Heart left ventricle (tissue), 16 donors: ENCODE data around the gene EVX2. TPM values are rescaled to one million over a fixed set of nuclear protein-coding genes. Genes with fewer than 3 reads are reported as not detected.

Source experiments
- ATAC-seq, 4 donors: fragments of 200-7000 bp; cut with Tn5 transposase; one replicate each; pipeline ENCODE4 v1.9.1; 2020 to 2022; ENCODE audit warnings: moderate library complexity in 4 of 4, mild to moderate bottlenecking in 3 of 4, moderate number of reproducible peaks in 1 of 4
- DNase-seq, 5 donors: peaks; one replicate each; pipeline ENCODE4 v3.0.0-alpha.2; 2020
- H3K27ac ChIP-seq, 12 donors: fragments of 200-600 bp; sonication (generic) in 4 of 12; one replicate each; pipeline versions ENCODE4 v1.5.0 to v1.8.0; 2016 to 2022; ENCODE audit warnings: mild to moderate bottlenecking in 2 of 12
- H3K27me3 ChIP-seq, 9 donors: fragments of 200-600 bp; sonication (generic) in 2 of 9; one replicate each; pipeline versions ENCODE4 v1.5.1 to v1.8.0; 2016 to 2022; ENCODE audit warnings: mild to moderate bottlenecking in 3 of 9
- H3K36me3 ChIP-seq, 9 donors: fragments of 200-600 bp; sonication (generic) in 2 of 9; one replicate each; pipeline versions ENCODE4 v1.5.0 to v1.8.0; 2018 to 2022; ENCODE audit warnings: mild to moderate bottlenecking in 2 of 9
- H3K4me1 ChIP-seq, 12 donors: fragments of 200-600 bp; sonication (generic) in 4 of 12; one replicate each; pipeline versions ENCODE4 v1.5.0 to v1.8.0; 2016 to 2022; ENCODE audit warnings: mild to moderate bottlenecking in 3 of 12
- H3K4me3 ChIP-seq, 12 donors: fragments of 200-600 bp; sonication (generic) in 4 of 12; one replicate each; pipeline versions ENCODE4 v1.5.0 to v1.8.0; 2017 to 2022; ENCODE audit warnings: mild to moderate bottlenecking in 9 of 12, moderate library complexity in 4 of 12
- H3K9me3 ChIP-seq, 12 donors: fragments of 200-600 bp; sonication (generic) in 4 of 12; one replicate each; pipeline versions ENCODE4 v1.5.0 to v1.8.0; 2016 to 2022; ENCODE audit warnings: mild to moderate bottlenecking in 1 of 12
- CTCF ChIP-seq, 12 donors: fragments of 200-600 bp; sonication (generic) in 4 of 12; IDR thresholded peaks; one replicate each; pipeline versions ENCODE4 v1.5.0 to v1.8.0; 2018 to 2022; ENCODE audit warnings: antibody characterized with exemption in 12 of 12, mild to moderate bottlenecking in 5 of 12
- POLR2A ChIP-seq, 2 donors: fragments of 450-650 bp; IDR thresholded peaks; one replicate each; pipeline ENCODE4 v1.6.1; 2017; ENCODE audit warnings: antibody characterized with exemption in 2 of 2, mild to moderate bottlenecking in 2 of 2, moderate library complexity in 2 of 2
- WGBS, 4 donors: extraction: QIAGEN DNeasy Blood & Tissue Kit in 2 of 4; methylation state at CpG; one replicate each; pipeline versions ENCODE4 v1.1.5 to v1.1.7; 2013 to 2018; 5-methylcytosine and 5-hydroxymethylcytosine counted together
- intact Hi-C, 10 donors: fragments of 100-400 bp; cut with DNase I; formaldehyde crosslinking; loops; one replicate each; pipeline versions ENCODE4 v1.11.1 to v1.14.2; 2022
- polyA plus RNA-seq, 2 donors: library from polyadenylated mRNA; stranded (reverse); fragments of 200-250 nt; gene quantifications; one replicate each; pipeline ENCODE4 v1.2.3, GENCODE V29; 2013
- total RNA-seq, 9 donors: library from RNA; depleted of rRNA in 2 of 9; stranded (reverse); fragments of >200 nt in 2 of 9; fragmentation: NEBNext Ultra II Directional in 3 of 9; extraction: Animal tissue kit (Norgen Biotek cat#: 25700) in 3 of 9; gene quantifications; one replicate each; pipeline versions ENCODE4 v1.1.0 to v1.2.4, GENCODE V29; 2016 to 2023
- donor health status: ischemic (EF 13 %, LVEDD 7.1; RV severe dilation, severe dysfunction).
- donor health status: healthy with polysubstance abuse.
- donor health status: DM: no; HTN: yes; CAD: no.
- donor health status: DM: no; HTN: no; CAD: no.
- donor health status: ischemic (EF 25% LVEDD 6.9; RV normal size, moderate dysfunction).
- donor health status: ischemic (EF 25% LVEDD 5.7; RV mildly dilated, moderate dysfunction).
- donor health status: healthy.
- donor health status: DM: yes; HTN: yes; CAD: no.
- donor health status: ischemic (EF 35%, LVEDD 5.7; RV mildly dilated, moderate dysfunction).
- donor health status: nonischemic (EF 11% LVEDD 7.7; RV severe dilation, severe dysfunction).
- donor health status: DM: yes; HTN: yes; CAD: no.
- donor health status: PGD.
- donor health status: ischemic (EF 29% LVEDD 5.4; RV normal size, mild dysfunction).
- donor health status: nonischemic (EF 23%, LVEDD 6.1; RV moderate dilation, normal function).

Gene EVX2
- total and polyA plus RNA-seq, 11 donors = 0.06 TPM; not detected in 10

- no peak for ATAC-seq
- TF ChIP-seq CTCF (IDR thresholded peaks at IDR 0.05) (no peak), POLR2A (IDR thresholded peaks at IDR 0.05) (no peak)
- Histone ChIP-seq H3K27me3 (peaks cover 91 to 99% (median 97%) of the 10 kb centered on the region in 9 donors), H3K36me3 (no peaks in the 10 kb centered on the region), H3K4me1 (peaks cover 0 to 57% (median 19%) of the 10 kb centered on the region in 12 donors), H3K4me3 (no peak overlapping the region), H3K9me3 (peaks cover 0 to 8% (median 0%) of the 10 kb centered on the region in 12 donors), H3K27ac (peak overlapping the region in 1 of 12 donors; percentile 84)
- intact Hi-C loops = loop anchor here in 9 of 10 donors (5.0 to 10.0 kb wide), 6 partner anchors 82 to 717 kb away; partner anchors contain the start of gene LNPK (in 1 of the 9)
- no peak for DNase-seq
- WGBS, 4 donors = 3 to 6% (median 5%) methylated on average over 26 of the region's 26 CpGs
These were observed 903 bp upstream of the EVX2 start for GRCh38 chr2:176084611-176085119.

GRCh38 chr2:176082824-176083751, 674 bp downstream of the EVX2 start:
- ATAC-seq (no peak), DNase-seq (no peak)
- Histone ChIP-seq H3K27me3 (peaks cover 91 to 99% (median 97%) of the 10 kb centered on the region in 9 donors), H3K9me3 (peaks cover 0 to 8% (median 0%) of the 10 kb centered on the region in 12 donors), H3K36me3 (no peaks in the 10 kb centered on the region), H3K4me1 (peaks cover 0 to 57% (median 22%) of the 10 kb centered on the region in 12 donors), H3K27ac (peak overlapping the region in 1 of 12 donors; percentile 84), H3K4me3 (no peak overlapping the region)
- no peak for TF ChIP-seq CTCF (IDR thresholded peaks at IDR 0.05)
- TF ChIP-seq POLR2A (IDR thresholded peaks at IDR 0.05) = no peak
- intact Hi-C loops = loop anchor here in 3 of 10 donors (5.0 to 10.0 kb wide), 3 partner anchors 81 to 668 kb away; partner anchors contain the start of gene LNPK (in 1 of the 3)
- 3 to 7% (median 5%) methylated on average over 30 to 66 of the region's 66 CpGs for WGBS, 4 donors

GRCh38 chr2:176082525-176082823, 1.3 kb downstream of the EVX2 start:
- H3K4me3 ChIP-seq = no peak overlapping the region
- WGBS, 4 donors = 7 to 9% (median 8%) methylated on average over 10 of the region's 10 CpGs
- no peak for TF ChIP-seq POLR2A (IDR thresholded peaks at IDR 0.05)
- no peak for TF ChIP-seq CTCF (IDR thresholded peaks at IDR 0.05)
- H3K27ac ChIP-seq = peak overlapping the region in 1 of 12 donors; percentile 84
- H3K4me1 ChIP-seq = peaks cover 0 to 52% (median 18%) of the 10 kb centered on the region in 12 donors
- intact Hi-C loops = loop anchor here in 3 of 10 donors (5.0 to 10.0 kb wide), 3 partner anchors 80 to 668 kb away; partner anchors contain the start of gene LNPK (in 1 of the 3)
- DNase-seq (no peak), ATAC-seq (no peak)
- no peaks in the 10 kb centered on the region for H3K36me3 ChIP-seq
- H3K9me3 ChIP-seq = peaks cover 0 to 8% (median 0%) of the 10 kb centered on the region in 12 donors
- peaks cover 88 to 99% (median 96%) of the 10 kb centered on the region in 9 donors for H3K27me3 ChIP-seq
